Natural killer cell (primary cell): ENCODE results near the gene FCER1G. TPM values are rescaled to one million over a fixed set of nuclear protein-coding genes. Genes with fewer than 3 reads are reported as not detected.

Experiments
- ATAC-seq, 3 donors: fragments of 150-1000 bp in 2 of 3; fragments of 200-7000 bp in 1 of 3; cut with Tn5 transposase; 1 replicate in 1 of 3; 2 replicates in 2 of 3; pipeline ENCODE4 v1.10.0; 2021; ENCODE audit warnings: mild to moderate bottlenecking in 2 of 3, moderate library complexity in 2 of 3
- DNase-seq, 2 donors: peaks; one replicate each; pipeline versions ENCODE4 v3.0.0 to v3.0.0-alpha.2; 2013 to 2021; ENCODE audit warnings: mixed read lengths in 1 of 2
- H3K27ac ChIP-seq: one replicate; pipeline ENCODE4 v1.5.1; 2013; ENCODE audit warnings: mild to moderate bottlenecking, low read length
- H3K27me3 ChIP-seq: one replicate; pipeline ENCODE4 v1.6.1; 2013; ENCODE audit warnings: low read length; ENCODE audit not compliant: control insufficient read depth, insufficient read depth
- H3K36me3 ChIP-seq: one replicate; pipeline ENCODE4 v1.6.1; 2013; ENCODE audit warnings: low read length; ENCODE audit not compliant: control insufficient read depth, insufficient read depth
- H3K4me1 ChIP-seq: one replicate; pipeline ENCODE4 v1.6.1; 2013; ENCODE audit warnings: low read length; ENCODE audit not compliant: control insufficient read depth, insufficient read depth
- H3K4me3 ChIP-seq: one replicate; pipeline ENCODE4 v1.5.1; 2013; ENCODE audit warnings: low read length
- H3K9me3 ChIP-seq: one replicate; pipeline ENCODE4 v1.6.1; 2013; ENCODE audit warnings: low read length; ENCODE audit not compliant: control insufficient read depth, insufficient read depth
- H3K27ac Mint-ChIP-seq, 2 donors: one replicate each; pipeline ENCODE4 v1.8.0; 2022; ENCODE audit warnings: mild to moderate bottlenecking in 2 of 2, mixed read lengths in 2 of 2, moderate library complexity in 1 of 2
- H3K27me3 Mint-ChIP-seq, 2 donors: one replicate each; pipeline ENCODE4 v1.8.0; 2022; ENCODE audit warnings: low read depth in 2 of 2, mixed read lengths in 2 of 2
- H3K36me3 Mint-ChIP-seq: one replicate; pipeline ENCODE4 v1.8.0; 2022; ENCODE audit warnings: mixed read lengths
- H3K4me1 Mint-ChIP-seq, 2 donors: one replicate each; pipeline ENCODE4 v1.8.0; 2022; ENCODE audit warnings: mixed read lengths in 2 of 2
- H3K4me3 Mint-ChIP-seq: one replicate; pipeline ENCODE4 v1.8.0; 2022; ENCODE audit warnings: mild to moderate bottlenecking, moderate library complexity, mixed read lengths
- H3K9me3 Mint-ChIP-seq, 2 donors: one replicate each; pipeline ENCODE4 v1.8.0; 2022; ENCODE audit warnings: mixed read lengths in 2 of 2
- CTCF ChIP-seq: fragments of 200-600 bp; IDR thresholded peaks from one replicate; pipeline ENCODE4 v1.8.0; 2022; ENCODE audit warnings: antibody characterized with exemption
- WGBS: methylation state at CpG from one replicate; pipeline ENCODE4 v1.1.7; 2013; ENCODE audit warnings: missing lambda C conversion rate; ENCODE audit not compliant: insufficient coverage; 5-methylcytosine and 5-hydroxymethylcytosine counted together
- intact Hi-C: fragments of 100-400 bp; cut with micrococcal nuclease; formaldehyde crosslinking; loops from one replicate; pipeline ENCODE4 v1.14.2; 2022
- total RNA-seq, 4 donors: library from RNA; stranded (reverse); fragments of 120-200 nt in 1 of 4; gene quantifications; one replicate each; pipeline versions ENCODE4 v1.2.3 to v1.2.4, GENCODE V29; 2013 to 2022

Gene FCER1G
- total RNA-seq, result 100 to 1,000 TPM; 226 to 281 (median 259) TPM
- 182 TPM for total RNA-seq (2013)

- H3K4me1 Mint-ChIP-seq, result peaks cover 61 to 68% of the 10 kb centered on the region in 2 donors
- Histone ChIP-seq H3K4me1 (peaks cover 34% of the 10 kb centered on the region), H3K4me3 (peak within 1 kb of the TSS; percentile 76), H3K36me3 (peaks cover 60% of the 10 kb centered on the region), H3K9me3 (no peaks in the 10 kb centered on the region), H3K27me3 (no peaks in the 10 kb centered on the region), H3K27ac (peak within 1 kb of the TSS; percentile 86)
- ATAC-seq (peak in 2 of 3 donors; percentile 6 to 48), DNase-seq (no peak)
- H3K27ac Mint-ChIP-seq, result peak within 1 kb of the TSS; percentile 96 to 99
- H3K36me3 Mint-ChIP-seq, result peaks cover 11% of the 10 kb centered on the region
- WGBS, result 18% methylated on average over 10 of the region's 10 CpGs
- peak within 1 kb of the TSS; percentile 95 for H3K4me3 Mint-ChIP-seq
- TF ChIP-seq CTCF, result no peak
- H3K9me3 Mint-ChIP-seq, result no peaks in the 10 kb centered on the region
- intact Hi-C loops, result loop anchor here (5.0 to 10.0 kb wide), 3 partner anchors 330 to 520 kb away; partner anchors contain the start of gene FCGR3A
- H3K27me3 Mint-ChIP-seq, result no peaks in the 10 kb centered on the region
Observed at GRCh38 chr1:161215076-161215475, at the start of gene FCER1G. TSS of gene FCER1G (plus strand) at chr1:161215295. CDS start at chr1:161215322, 27 bp downstream.

- H3K27ac Mint-ChIP-seq, result peak within 1 kb of the TSS; percentile 97 to 98
- peaks cover 26% of the 10 kb centered on the region for H3K36me3 ChIP-seq
- ATAC-seq, result peak; percentile 88 to 97 (median 91)
- WGBS, result under 1% methylated on average over 53 of the region's 54 CpGs
- peak; percentile 44 for TF ChIP-seq CTCF
- no peaks in the 10 kb centered on the region for H3K9me3 ChIP-seq
- H3K4me1 Mint-ChIP-seq, result peaks cover 25 to 51% of the 10 kb centered on the region in 2 donors
- peak within 1 kb of the TSS; percentile 89 for H3K27ac ChIP-seq
- peaks cover 26% of the 10 kb centered on the region for H3K4me1 ChIP-seq
- peaks cover 4% of the 10 kb centered on the region for H3K36me3 Mint-ChIP-seq
- DNase-seq, result peak; percentile 89 to 97
- no peaks in the 10 kb centered on the region for H3K9me3 Mint-ChIP-seq
- no peaks in the 10 kb centered on the region for H3K27me3 Mint-ChIP-seq
- H3K27me3 ChIP-seq, result no peaks in the 10 kb centered on the region
- H3K4me3 ChIP-seq, result peak within 1 kb of the TSS; percentile 69
- intact Hi-C loops, result loop anchor here (1.0 to 5.0 kb wide), 5 partner anchors 11 to 36 kb away; partner anchors contain the start of genes B4GALT3, DEDD, NDUFS2 and UFC1
- H3K4me3 Mint-ChIP-seq, result peak within 1 kb of the TSS; percentile 93
Observed at GRCh38 chr1:161165742-161166668, 49.1 kb upstream of the FCER1G start, which contains the start of gene PPOX. TSS of gene PPOX (plus strand) at chr1:161166426. CDS start at chr1:161166848, 422 bp downstream.

DNA sequence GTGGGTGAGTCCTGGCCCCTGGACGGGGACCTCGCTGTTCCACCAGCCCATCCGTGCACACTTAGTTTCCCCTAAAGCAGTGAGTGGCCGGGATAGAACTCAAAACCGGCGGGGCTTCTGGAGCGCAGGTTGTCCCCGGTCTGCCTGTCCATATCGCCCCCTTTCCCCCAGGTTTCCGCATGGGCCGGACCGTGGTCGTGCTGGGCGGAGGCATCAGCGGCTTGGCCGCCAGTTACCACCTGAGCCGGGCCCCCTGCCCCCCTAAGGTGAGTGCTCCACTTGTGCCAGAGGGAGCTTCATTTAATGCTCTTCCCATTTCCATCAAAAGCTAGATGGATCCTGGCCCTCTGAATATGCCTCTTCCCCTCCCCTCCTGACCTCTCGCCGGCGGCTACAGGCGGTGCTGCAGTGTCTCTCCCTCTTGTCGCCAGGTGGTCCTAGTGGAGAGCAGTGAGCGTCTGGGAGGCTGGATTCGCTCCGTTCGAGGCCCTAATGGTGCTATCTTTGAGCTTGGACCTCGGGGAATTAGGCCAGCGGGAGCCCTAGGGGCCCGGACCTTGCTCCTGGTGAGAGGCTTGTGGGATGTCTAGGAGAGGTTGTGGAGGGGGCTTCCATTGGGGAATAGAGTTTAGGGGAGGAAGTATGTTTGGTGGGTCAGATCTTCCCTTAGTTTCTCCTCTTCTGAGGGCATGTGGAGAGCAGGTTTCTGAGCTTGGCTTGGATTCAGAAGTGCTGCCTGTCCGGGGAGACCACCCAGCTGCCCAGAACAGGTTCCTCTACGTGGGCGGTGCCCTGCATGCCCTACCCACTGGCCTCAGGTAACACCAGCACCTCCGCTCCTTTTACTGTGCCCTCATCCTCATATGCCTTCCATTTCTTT, 48.2 kb upstream of the FCER1G start:
- Histone ChIP-seq H3K36me3 (peaks cover 35% of the 10 kb centered on the region), H3K27ac (peak overlapping the region; percentile 89), H3K27me3 (no peaks in the 10 kb centered on the region), H3K4me3 (peak overlapping the region; percentile 69), H3K4me1 (peaks cover 26% of the 10 kb centered on the region), H3K9me3 (no peaks in the 10 kb centered on the region)
- Mint-ChIP-seq H3K4me3 (peak overlapping the region; percentile 93), H3K9me3 (no peaks in the 10 kb centered on the region), H3K27ac (peak overlapping the region; percentile 97 to 98), H3K27me3 (no peaks in the 10 kb centered on the region), H3K36me3 (peaks cover 7% of the 10 kb centered on the region), H3K4me1 (peaks cover 25 to 50% of the 10 kb centered on the region in 2 donors)
- 10% methylated on average over 33 of the region's 33 CpGs for WGBS
- intact Hi-C loops, result loop anchor here (1.0 to 5.0 kb wide), 5 partner anchors 10 to 35 kb away; partner anchors contain the start of genes B4GALT3, DEDD, NDUFS2 and UFC1
- no peak for TF ChIP-seq CTCF
- no peak for ATAC-seq
- no peak for DNase-seq
